Prostate gland (tissue), 2 donors: Measurements from ENCODE around the gene HOXA4.

Source experiments
- POLR2A ChIP-seq: fragments of 450-650 bp; IDR thresholded peaks from one replicate; pipeline ENCODE4 v1.6.1; 2016; ENCODE audit warnings: antibody characterized with exemption, mild to moderate bottlenecking
- POLR2AphosphoS5 ChIP-seq: sonication (generic); formaldehyde crosslinking; IDR thresholded peaks from one replicate; pipeline ENCODE4 v1.6.1; 2017; ENCODE audit warnings: antibody characterized with exemption
- TF ChIP-seq, protein P1 (sequence below), 4 experiments: fragments of 200-600 bp in 2 of 4; fragments of 450-650 bp in 2 of 4; sonication (generic) in 2 of 4; IDR thresholded peaks; 1 replicate in 3 of 4; 2 replicates in 1 of 4; pipeline ENCODE4 v1.5.1; 2016 to 2019; ENCODE audit warnings: antibody characterized with exemption in 4 of 4, mild to moderate bottlenecking in 2 of 4, moderate library complexity in 2 of 4

DNA sequence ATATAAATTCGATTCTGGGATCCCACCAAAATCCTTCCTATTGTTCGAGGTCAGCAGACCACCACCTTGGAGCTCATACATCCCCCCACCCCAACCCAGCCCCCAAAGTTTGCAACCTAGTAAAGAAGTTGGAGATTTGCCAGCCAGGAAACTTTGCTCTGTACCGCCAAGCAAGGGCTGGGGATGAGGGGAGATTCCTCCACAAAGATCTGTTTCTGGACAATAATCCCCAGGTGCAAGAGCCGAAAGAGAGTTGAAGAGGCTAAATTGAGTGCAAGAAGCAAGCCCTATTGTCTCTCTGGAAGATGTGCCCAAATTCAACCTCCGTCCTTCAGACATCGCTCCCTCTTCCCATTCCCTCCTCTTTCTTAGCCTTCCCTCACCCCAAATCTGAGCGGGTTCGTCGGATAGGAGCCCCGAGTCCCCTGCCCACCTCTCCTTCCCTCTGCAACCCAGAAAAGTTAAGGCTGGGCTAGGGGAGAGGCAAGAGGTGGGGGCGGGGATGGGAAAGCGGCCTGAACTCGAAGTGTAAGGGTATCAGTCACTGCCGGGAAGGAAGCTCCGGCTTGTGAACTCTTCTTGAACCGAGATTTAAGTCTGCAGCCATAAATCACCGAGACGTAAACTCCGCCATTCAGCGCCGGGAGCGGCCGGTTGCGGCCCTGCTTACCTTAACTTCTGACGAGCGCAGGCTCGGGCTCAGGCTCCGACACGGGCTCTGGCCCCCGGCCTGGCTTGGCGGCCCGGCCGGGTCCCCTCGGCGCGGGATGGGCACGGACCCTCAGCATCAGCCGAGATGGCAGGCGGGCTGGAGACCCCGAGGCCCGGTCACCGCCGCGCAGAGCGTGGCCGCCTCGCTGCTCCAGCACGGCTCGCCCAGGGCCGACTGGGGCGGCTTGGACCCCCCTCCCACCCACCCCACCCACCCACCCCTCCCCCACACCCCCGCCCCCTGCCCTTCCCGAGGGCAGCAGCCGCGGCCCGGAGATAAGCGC, 17.3 kb downstream of the HOXA4 start:
- TF ChIP-seq, protein P1, sequence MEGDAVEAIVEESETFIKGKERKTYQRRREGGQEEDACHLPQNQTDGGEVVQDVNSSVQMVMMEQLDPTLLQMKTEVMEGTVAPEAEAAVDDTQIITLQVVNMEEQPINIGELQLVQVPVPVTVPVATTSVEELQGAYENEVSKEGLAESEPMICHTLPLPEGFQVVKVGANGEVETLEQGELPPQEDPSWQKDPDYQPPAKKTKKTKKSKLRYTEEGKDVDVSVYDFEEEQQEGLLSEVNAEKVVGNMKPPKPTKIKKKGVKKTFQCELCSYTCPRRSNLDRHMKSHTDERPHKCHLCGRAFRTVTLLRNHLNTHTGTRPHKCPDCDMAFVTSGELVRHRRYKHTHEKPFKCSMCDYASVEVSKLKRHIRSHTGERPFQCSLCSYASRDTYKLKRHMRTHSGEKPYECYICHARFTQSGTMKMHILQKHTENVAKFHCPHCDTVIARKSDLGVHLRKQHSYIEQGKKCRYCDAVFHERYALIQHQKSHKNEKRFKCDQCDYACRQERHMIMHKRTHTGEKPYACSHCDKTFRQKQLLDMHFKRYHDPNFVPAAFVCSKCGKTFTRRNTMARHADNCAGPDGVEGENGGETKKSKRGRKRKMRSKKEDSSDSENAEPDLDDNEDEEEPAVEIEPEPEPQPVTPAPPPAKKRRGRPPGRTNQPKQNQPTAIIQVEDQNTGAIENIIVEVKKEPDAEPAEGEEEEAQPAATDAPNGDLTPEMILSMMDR (IDR thresholded peaks at IDR 0.05), result no peak
- TF ChIP-seq POLR2A, result peak; percentile 65
- peak; percentile 80 for TF ChIP-seq POLR2AphosphoS5
